NB4 (cell line): ENCODE results near the gene UROS.

ENCODE experiments used
- DNase-seq: peaks from one replicate; pipeline ENCODE4 v3.0.0; 2010; ENCODE audit warnings: low read depth
- H3K4me3 ChIP-seq: one replicate; pipeline ENCODE4 v1.5.1; 2011; ENCODE audit warnings: mild to moderate bottlenecking, low read depth, low read length, moderate library complexity
- MYC ChIP-seq: IDR thresholded peaks from 2 replicates; pipeline ENCODE4 v1.6.1; 2011; ENCODE audit warnings: low read depth, low read length
- POLR2A ChIP-seq: IDR thresholded peaks from 2 replicates; pipeline ENCODE4 v1.6.1; 2011; ENCODE audit warnings: mild to moderate bottlenecking; ENCODE audit not compliant: insufficient read length; ENCODE audit errors: extremely low read depth
- TF ChIP-seq, protein P1 (sequence below): IDR thresholded peaks from 2 replicates; pipeline ENCODE4 v1.6.1; 2011; ENCODE audit warnings: low read depth, low read length
- TF ChIP-seq, protein P2 (sequence below): IDR thresholded peaks from one replicate; pipeline ENCODE4 v1.5.1; 2012; ENCODE audit warnings: low read depth, low read length

Gene UROS

DNA sequence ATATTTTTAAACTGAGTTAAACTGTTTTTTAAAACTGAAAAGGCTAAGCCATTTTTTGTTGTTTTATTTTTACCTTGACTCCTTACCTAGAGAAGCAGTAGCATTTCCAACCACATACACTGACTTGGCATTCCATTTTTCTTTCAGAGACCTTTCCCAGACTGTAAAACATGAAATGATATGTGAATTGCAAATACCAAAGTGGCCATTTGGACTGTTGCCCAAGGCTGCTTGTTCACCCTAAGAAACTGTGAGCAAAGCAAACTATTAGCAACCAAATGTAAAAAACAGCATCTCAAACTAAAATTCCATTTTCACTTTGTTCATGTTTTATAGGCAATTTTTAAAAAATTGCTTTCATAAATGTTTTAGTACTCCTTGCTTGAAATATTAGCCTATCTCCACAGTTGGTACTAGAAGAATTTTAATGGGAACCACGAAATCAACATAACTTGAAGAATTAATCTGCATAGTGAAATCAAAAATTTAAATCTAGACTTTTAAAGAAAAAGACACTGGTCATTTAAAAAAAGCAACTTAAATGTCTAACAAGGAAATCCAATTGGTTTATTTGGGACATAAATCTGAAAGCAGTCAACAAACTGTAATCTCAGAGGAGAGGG is 10.8 kb downstream of the UROS start:
- H3K4me3 ChIP-seq = no peak overlapping the region
- TF ChIP-seq, protein P1, sequence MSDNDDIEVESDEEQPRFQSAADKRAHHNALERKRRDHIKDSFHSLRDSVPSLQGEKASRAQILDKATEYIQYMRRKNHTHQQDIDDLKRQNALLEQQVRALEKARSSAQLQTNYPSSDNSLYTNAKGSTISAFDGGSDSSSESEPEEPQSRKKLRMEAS = no peak
- no peak for TF ChIP-seq MYC
- TF ChIP-seq, protein P2, sequence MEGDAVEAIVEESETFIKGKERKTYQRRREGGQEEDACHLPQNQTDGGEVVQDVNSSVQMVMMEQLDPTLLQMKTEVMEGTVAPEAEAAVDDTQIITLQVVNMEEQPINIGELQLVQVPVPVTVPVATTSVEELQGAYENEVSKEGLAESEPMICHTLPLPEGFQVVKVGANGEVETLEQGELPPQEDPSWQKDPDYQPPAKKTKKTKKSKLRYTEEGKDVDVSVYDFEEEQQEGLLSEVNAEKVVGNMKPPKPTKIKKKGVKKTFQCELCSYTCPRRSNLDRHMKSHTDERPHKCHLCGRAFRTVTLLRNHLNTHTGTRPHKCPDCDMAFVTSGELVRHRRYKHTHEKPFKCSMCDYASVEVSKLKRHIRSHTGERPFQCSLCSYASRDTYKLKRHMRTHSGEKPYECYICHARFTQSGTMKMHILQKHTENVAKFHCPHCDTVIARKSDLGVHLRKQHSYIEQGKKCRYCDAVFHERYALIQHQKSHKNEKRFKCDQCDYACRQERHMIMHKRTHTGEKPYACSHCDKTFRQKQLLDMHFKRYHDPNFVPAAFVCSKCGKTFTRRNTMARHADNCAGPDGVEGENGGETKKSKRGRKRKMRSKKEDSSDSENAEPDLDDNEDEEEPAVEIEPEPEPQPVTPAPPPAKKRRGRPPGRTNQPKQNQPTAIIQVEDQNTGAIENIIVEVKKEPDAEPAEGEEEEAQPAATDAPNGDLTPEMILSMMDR = no peak
- no peak for TF ChIP-seq POLR2A
- DNase-seq = no peak

DNA sequence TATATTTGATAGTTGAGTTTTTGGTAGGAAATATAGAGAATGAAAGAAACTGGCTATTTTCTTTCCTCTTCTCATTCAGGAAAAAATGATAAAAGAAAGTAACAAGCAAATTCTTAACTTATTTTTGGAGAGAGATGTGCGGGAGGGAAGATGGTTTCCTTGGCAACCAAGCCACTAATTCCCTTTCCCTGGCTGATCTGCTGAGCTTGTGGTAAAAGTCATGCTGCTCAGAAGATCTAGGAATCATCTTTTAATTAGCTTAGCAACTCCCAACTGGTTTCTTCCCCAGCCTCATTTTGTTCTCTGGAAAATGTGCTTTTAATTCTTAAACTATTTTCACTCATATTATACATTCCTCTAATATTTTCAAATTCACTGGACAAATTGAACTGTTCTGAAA is 11.8 kb downstream of the UROS start:
- no peak overlapping the region for H3K4me3 ChIP-seq
- no peak for DNase-seq
- TF ChIP-seq, protein P2 = no peak
- TF ChIP-seq, protein P1 = no peak
- no peak for TF ChIP-seq MYC
- TF ChIP-seq POLR2A = no peak

DNA sequence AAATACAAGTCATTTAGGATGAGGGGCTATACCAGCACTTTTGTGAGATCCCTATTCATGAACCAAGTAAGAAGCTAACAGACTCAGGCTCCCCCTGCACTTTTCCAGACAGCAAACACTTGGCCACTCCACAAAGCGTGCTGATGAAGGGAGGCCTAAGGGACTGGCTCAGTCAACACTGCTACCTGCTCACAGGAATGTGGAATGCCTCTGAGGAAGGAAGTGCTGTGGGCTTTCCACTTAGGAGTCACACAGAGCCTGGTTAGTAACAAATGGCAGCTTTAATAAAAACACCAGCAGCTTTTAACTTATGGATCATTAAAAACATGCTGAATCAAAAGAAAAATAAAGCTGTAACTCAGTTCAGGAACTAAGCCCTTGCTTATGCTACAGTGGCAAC is 15.0 kb downstream of the UROS start:
- no peak for DNase-seq
- no peak overlapping the region for H3K4me3 ChIP-seq
- TF ChIP-seq POLR2A = no peak
- TF ChIP-seq MYC = no peak
- TF ChIP-seq, protein P2 = no peak
- TF ChIP-seq, protein P1 = no peak

DNA sequence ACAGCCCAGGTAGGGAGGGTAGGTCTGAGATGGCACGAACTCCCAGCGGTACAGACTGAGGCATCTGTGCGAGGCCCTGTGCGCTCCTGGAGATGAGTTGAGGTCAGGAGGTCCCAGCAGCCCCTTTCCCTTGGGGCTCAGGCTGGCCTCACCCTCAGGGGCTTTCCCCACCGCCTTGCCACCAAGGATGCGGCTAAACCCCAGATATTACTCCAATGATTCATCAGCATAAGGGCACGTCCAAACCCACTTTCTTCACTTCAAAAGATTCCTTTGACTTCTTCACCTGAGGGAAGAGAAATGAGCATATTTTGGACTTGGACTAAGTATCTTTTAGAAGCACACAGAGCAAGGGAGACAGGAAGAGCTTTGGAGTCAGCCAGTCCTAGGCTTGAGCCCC is 20.3 kb downstream of the UROS start:
- DNase-seq = no peak
- H3K4me3 ChIP-seq = no peak overlapping the region
- TF ChIP-seq POLR2A = no peak
- TF ChIP-seq MYC = no peak
- TF ChIP-seq, protein P2 = no peak
- TF ChIP-seq, protein P1 = no peak

DNA sequence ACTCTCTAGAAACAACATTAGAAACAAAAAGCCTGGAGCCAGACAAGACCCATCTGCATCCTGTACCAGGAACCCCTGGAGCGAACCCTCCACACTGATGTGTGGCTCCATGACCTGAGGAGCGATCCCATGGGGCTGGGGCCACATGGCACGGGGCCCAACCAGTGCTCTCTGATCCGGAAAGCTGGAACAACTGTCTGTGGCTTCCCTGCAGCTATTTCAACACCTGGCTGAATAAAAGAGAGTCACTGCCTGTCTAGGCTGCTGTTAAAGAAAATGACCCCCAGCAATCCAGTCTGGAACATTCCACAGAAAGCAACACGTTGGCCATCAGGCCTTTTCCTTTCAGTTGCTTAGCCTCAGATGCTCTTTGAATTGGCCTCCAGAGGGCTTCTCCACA is 20.9 kb downstream of the UROS start:
- no peak overlapping the region for H3K4me3 ChIP-seq
- TF ChIP-seq, protein P1 = no peak
- TF ChIP-seq MYC = no peak
- TF ChIP-seq, protein P2 = no peak
- no peak for DNase-seq
